ENCODE measurements around the gene XYLB. TPM values are rescaled to one million over a fixed set of nuclear protein-coding genes. Genes with fewer than 3 reads are reported as not detected.
"Not testable (repeated sequence)": the region's sequence is repeated elsewhere in the genome, so short reads cannot be mapped to it uniquely, and the experiment has no call there.

Gene XYLB
- total RNA-seq, 1 experiment from 2014 or later = 6.6 TPM

DNA sequence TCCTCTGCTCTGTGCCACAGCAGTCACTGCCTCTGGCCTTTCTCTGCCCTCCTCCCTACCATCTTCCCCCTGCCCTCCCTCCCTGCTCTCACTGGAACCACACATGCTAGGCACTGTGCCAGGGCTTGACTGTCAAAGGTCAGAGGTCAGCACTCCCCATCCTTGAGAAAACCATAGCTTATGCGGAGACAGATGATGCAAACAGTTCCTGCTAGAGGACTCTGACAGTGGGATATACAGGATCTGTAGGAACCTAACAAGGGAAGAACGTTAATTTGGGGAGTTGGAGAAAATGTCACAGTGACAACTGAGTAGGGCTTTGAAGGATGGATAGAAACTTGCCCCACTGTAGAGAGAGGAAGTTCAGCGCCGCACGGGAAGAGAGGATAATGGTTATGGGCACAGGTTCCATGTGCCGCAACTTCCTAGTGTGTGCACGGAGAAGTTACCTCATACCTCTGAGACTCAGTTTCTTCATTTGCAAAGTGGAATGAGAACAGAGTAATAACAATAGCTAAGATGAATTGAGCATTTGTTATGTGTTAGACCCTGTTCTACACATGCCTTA lies 29.3 kb upstream of the XYLB start:
- Histone ChIP-seq H3K27ac (ENCODE audit: low read length) (no peak overlapping the region), H3K36me3 (ENCODE audit: control insufficient read depth, insufficient read depth, low read length) (no peaks in the 10 kb centered on the region), H3K4me1 (ENCODE audit: control insufficient read depth, insufficient read depth, low read length) (no peaks in the 10 kb centered on the region), H3K27me3 (ENCODE audit: control insufficient read depth, insufficient read depth, low read length) (no peaks in the 10 kb centered on the region), H3K4me3 (ENCODE audit: low read depth in 2 of 2, low read length in 2 of 2) (no peak overlapping the region), H3K9me3 (ENCODE audit: control insufficient read depth, insufficient read depth, low read depth, low read length) (no peaks in the 10 kb centered on the region)
- DNase-seq (ENCODE audit: low read depth, low spot score) (no peak), ATAC-seq (no peak)
- ChIA-PET POLR2A (no interaction called here), CTCF (no interaction called here)
- TF ChIP-seq, protein P1, sequence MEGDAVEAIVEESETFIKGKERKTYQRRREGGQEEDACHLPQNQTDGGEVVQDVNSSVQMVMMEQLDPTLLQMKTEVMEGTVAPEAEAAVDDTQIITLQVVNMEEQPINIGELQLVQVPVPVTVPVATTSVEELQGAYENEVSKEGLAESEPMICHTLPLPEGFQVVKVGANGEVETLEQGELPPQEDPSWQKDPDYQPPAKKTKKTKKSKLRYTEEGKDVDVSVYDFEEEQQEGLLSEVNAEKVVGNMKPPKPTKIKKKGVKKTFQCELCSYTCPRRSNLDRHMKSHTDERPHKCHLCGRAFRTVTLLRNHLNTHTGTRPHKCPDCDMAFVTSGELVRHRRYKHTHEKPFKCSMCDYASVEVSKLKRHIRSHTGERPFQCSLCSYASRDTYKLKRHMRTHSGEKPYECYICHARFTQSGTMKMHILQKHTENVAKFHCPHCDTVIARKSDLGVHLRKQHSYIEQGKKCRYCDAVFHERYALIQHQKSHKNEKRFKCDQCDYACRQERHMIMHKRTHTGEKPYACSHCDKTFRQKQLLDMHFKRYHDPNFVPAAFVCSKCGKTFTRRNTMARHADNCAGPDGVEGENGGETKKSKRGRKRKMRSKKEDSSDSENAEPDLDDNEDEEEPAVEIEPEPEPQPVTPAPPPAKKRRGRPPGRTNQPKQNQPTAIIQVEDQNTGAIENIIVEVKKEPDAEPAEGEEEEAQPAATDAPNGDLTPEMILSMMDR (IDR thresholded peaks at IDR 0.05) = no peak
- TF ChIP-seq, protein P2, sequence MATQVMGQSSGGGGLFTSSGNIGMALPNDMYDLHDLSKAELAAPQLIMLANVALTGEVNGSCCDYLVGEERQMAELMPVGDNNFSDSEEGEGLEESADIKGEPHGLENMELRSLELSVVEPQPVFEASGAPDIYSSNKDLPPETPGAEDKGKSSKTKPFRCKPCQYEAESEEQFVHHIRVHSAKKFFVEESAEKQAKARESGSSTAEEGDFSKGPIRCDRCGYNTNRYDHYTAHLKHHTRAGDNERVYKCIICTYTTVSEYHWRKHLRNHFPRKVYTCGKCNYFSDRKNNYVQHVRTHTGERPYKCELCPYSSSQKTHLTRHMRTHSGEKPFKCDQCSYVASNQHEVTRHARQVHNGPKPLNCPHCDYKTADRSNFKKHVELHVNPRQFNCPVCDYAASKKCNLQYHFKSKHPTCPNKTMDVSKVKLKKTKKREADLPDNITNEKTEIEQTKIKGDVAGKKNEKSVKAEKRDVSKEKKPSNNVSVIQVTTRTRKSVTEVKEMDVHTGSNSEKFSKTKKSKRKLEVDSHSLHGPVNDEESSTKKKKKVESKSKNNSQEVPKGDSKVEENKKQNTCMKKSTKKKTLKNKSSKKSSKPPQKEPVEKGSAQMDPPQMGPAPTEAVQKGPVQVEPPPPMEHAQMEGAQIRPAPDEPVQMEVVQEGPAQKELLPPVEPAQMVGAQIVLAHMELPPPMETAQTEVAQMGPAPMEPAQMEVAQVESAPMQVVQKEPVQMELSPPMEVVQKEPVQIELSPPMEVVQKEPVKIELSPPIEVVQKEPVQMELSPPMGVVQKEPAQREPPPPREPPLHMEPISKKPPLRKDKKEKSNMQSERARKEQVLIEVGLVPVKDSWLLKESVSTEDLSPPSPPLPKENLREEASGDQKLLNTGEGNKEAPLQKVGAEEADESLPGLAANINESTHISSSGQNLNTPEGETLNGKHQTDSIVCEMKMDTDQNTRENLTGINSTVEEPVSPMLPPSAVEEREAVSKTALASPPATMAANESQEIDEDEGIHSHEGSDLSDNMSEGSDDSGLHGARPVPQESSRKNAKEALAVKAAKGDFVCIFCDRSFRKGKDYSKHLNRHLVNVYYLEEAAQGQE (IDR thresholded peaks at IDR 0.05; ENCODE audit: insufficient read depth in 1 of 2, low read depth in 2 of 2, low read length in 1 of 2) = no peak
- TF ChIP-seq POLR2AphosphoS5 (IDR thresholded peaks at IDR 0.05; ENCODE audit: low read depth, low read length) (no peak), SIN3A (IDR thresholded peaks at IDR 0.05; ENCODE audit: borderline replicate concordance, insufficient read depth, low read depth, low read length) (no peak), TCF7L2 (IDR thresholded peaks at IDR 0.05; ENCODE audit: low read depth, low read length) (no peak)
- BruUV-seq (replicated peaks) = no TSS peak
- intact Hi-C loops (cut with micrococcal nuclease; ENCODE audit: unreplicated experiment) = no loop called here
- in situ Hi-C loops (cut with HindIII; ENCODE audit: low pct_unique_long_range_greater_than_20kb, low sequenced_read_pairs) = no loop called here

DNA sequence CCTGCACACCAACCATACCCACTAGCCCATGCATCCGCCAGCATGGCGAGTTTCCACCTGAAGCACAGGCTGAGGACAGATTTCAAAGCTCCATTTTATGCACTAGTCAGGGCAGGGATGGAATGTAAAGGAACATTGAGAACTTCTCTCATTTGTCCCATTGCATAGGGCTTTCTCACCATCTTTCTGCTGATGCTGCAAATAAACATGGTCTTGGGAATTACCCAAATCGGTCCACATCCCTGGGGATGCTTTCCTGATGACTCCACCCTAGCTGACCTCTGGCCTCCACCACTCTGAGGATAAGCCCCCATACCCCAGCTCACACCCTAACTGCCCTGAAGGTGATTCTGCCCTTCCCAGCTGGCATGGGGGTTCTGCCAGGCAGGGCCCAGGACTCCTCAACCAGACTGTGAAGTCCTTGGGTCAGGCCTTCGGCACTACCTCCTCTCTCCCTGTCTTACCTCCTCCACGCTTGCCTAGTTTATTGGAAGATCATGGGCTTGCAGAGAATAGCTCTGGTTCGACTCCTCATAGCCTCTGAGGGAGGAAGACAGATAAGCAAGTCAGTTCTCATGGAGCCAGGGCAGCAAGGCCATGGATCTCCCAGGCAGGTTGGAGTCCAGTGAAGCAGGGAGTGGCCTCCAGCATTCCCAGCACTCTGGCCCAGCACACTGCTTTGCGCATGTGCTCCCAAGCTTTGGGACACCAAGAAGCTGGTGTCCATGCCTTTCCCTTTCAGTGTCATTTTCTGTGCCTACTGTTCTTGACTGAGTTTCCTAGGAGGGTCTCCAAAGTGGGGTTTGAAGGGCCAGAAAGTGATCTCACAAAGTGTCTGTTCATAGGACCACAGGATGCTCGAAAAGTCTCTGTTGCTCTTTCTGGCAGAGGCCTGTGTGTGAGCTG lies 27.6 kb upstream of the XYLB start:
- BruUV-seq (replicated peaks) = no TSS peak
- intact Hi-C loops (cut with micrococcal nuclease; ENCODE audit: unreplicated experiment) (no loop called here), in situ Hi-C loops (cut with HindIII; ENCODE audit: low pct_unique_long_range_greater_than_20kb, low sequenced_read_pairs) (no loop called here)
- Histone ChIP-seq H3K36me3 (ENCODE audit: control insufficient read depth, insufficient read depth, low read length) (no peaks in the 10 kb centered on the region), H3K4me3 (ENCODE audit: low read depth in 2 of 2, low read length in 2 of 2) (no peak overlapping the region), H3K9me3 (ENCODE audit: control insufficient read depth, insufficient read depth, low read depth, low read length) (no peaks in the 10 kb centered on the region), H3K27ac (ENCODE audit: low read length) (no peak overlapping the region), H3K27me3 (ENCODE audit: control insufficient read depth, insufficient read depth, low read length) (peaks cover 2% of the 10 kb centered on the region), H3K4me1 (ENCODE audit: control insufficient read depth, insufficient read depth, low read length) (no peaks in the 10 kb centered on the region)
- TF ChIP-seq SIN3A (IDR thresholded peaks at IDR 0.05; ENCODE audit: borderline replicate concordance, insufficient read depth, low read depth, low read length) (no peak), TCF7L2 (IDR thresholded peaks at IDR 0.05; ENCODE audit: low read depth, low read length) (no peak), POLR2AphosphoS5 (IDR thresholded peaks at IDR 0.05; ENCODE audit: low read depth, low read length) (no peak)
- TF ChIP-seq, protein P2 (IDR thresholded peaks at IDR 0.05; ENCODE audit: insufficient read depth in 1 of 2, low read depth in 2 of 2, low read length in 1 of 2) = no peak
- TF ChIP-seq, protein P1 (IDR thresholded peaks at IDR 0.05) = no peak
- DNase-seq (ENCODE audit: low read depth, low spot score) = no peak
- ChIA-PET CTCF (interaction anchor here (0.6 kb wide), 1 partner anchor 20 kb away, joined by 3 read pairs; no protein-coding TSS in a partner anchor), POLR2A (no interaction called here)
- ATAC-seq = no peak

DNA sequence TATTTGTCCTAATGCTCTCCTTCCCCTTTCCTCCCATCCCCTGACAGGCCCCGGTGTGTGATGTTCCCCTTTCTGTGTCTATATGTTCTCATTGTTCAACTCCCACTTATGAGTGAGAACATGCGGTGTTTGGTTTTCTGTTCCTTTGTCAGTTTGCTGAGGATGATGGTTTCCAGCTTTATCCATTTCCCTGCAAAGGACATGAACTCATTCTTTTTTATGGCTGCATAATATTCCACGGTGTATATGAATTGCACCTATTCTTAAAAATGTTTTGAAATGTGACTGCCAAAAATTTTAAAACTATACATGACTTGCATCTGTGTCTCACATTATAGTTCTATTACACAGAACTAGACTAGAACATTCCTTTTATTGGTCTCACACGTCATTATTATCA lies 25.9 kb upstream of the XYLB start:
- POLR2A ChIA-PET; CTCF ChIA-PET; DNase-seq (ENCODE audit: low read depth, low spot score); BruUV-seq (replicated peaks); H3K9me3 ChIP-seq (ENCODE audit: control insufficient read depth, insufficient read depth, low read depth, low read length); H3K27ac ChIP-seq (ENCODE audit: low read length); H3K4me1 ChIP-seq (ENCODE audit: control insufficient read depth, insufficient read depth, low read length); ATAC-seq; intact Hi-C loops (cut with micrococcal nuclease; ENCODE audit: unreplicated experiment); H3K36me3 ChIP-seq (ENCODE audit: control insufficient read depth, insufficient read depth, low read length); H3K4me3 ChIP-seq (ENCODE audit: low read depth in 2 of 2, low read length in 2 of 2); H3K27me3 ChIP-seq (ENCODE audit: control insufficient read depth, insufficient read depth, low read length); in situ Hi-C loops (cut with HindIII; ENCODE audit: low pct_unique_long_range_greater_than_20kb, low sequenced_read_pairs): not testable (repeated sequence)

Data from Panc1 (cell line).